Measurements from ENCODE around the gene CLSTN3. TPM values are rescaled to one million over a fixed set of nuclear protein-coding genes. Genes with fewer than 3 reads are reported as not detected.

Gene CLSTN3
- total RNA-seq, 1 experiment from 2014 or later: 24.7 TPM

DNA sequence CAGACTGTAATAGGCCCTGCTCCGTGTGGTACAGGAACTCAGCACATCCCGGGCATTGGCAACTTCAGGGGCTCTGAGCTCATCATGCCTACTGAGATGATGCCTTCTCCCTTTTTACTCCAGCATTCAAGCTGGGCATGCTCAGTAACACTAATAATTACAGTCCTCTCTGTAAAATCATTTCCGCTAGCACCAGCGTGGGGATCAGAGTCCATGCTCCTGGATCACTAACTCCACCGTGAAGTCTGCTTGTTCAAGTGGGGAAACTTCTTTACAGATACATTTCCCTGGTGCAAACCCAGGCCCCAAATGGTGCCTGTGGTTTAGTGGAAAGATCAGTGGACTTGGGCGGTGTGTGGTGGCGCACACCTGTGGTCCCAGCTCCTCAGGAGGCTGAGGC lies 16.7 kb downstream of the CLSTN3 start:
- no peaks in the 10 kb centered on the region for H3K27me3 Mint-ChIP-seq (ENCODE audit: low read depth)
- no peak overlapping the region for H3K27ac Mint-ChIP-seq
- DNase-seq (ENCODE audit: low spot score) (no peak), ATAC-seq (no peak)
- H3K4me3 Mint-ChIP-seq: no peak overlapping the region
- POLR2A ChIA-PET: no interaction called here
- H3K36me3 Mint-ChIP-seq: peaks cover 8% of the 10 kb centered on the region
- CTCF ChIA-PET: interaction anchor here (2.5 kb wide), 1 partner anchor 16 kb away, joined by 10 read pairs; no protein-coding TSS in a partner anchor
- no peaks in the 10 kb centered on the region for H3K9me3 Mint-ChIP-seq
- TF ChIP-seq NFYB (CRISPR knock-in tag; conservative IDR thresholded peaks at IDR 0.05; ENCODE audit: low read depth) (no peak), TCF7 (CRISPR knock-in tag; IDR thresholded peaks at IDR 0.05; ENCODE audit: low read depth) (no peak), RORB (CRISPR knock-in tag; IDR thresholded peaks at IDR 0.05) (no peak)
- TF ChIP-seq, protein P1, sequence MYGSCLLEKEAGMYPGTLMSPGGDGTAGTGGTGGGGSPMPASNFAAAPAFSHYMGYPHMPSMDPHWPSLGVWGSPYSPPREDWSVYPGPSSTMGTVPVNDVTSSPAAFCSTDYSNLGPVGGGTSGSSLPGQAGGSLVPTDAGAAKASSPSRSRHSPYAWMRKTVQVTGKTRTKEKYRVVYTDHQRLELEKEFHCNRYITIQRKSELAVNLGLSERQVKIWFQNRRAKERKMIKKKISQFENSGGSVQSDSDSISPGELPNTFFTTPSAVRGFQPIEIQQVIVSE (CRISPR knock-in tag; IDR thresholded peaks at IDR 0.05; ENCODE audit: borderline replicate concordance): no peak
- TF ChIP-seq, protein P2, sequence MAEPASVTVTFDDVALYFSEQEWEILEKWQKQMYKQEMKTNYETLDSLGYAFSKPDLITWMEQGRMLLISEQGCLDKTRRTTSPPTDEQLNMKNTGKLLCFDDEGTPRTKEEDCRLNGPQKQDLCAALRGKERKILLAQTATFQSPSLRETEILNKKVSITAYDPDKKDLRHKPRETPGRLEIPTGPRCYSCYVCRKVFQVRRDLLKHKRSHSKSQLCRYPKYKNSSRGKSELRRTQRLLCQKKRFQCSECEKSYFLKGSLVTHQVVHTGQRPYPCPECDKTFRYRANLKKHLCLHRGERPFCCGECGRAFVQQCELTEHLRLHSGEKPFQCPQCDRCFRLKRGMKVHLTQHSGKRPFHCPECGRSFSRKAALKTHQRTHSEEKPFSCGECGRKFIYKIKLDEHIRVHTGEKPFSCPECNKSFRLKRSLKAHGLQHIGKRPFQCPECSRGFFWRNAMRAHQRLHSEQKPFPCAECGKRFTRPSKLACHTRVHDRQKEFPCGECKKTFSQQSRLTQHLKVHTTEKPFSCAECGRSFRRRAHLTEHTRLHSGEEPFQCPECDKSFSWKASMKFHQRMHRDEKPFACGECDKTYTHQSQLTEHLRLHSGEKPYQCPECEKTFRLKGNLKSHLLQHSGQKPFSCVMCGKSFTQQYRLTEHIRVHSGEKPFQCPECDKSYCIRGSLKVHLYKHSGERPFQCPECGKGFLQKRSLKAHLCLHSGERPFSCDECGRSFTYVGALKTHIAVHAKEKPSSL (CRISPR knock-in tag; conservative IDR thresholded peaks at IDR 0.05): no peak
- H3K4me1 Mint-ChIP-seq: no peaks in the 10 kb centered on the region

DNA sequence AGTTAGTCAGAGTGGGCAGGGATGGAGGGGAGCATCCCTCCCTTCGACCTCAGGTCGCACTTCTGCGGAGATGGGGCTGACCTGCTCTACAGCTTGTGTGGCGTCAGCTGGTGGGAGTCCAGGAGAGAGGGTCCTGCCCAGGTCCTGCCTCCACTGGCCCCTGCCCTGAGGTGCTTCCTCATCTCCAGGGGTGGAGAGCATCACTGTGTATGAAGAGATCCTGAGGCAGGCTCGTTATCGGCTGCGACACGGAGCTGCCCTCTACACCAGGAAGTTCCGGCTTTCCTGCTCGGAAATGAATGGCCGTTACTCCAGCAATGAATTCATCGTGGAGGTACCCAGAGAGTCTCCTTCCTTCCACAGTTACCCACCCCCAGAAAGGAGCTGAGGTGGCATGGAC lies 20.2 kb downstream of the CLSTN3 start:
- ChIA-PET CTCF (no interaction called here), POLR2A (no interaction called here)
- H3K36me3 Mint-ChIP-seq: peaks cover 8% of the 10 kb centered on the region
- TF ChIP-seq GABPB1 (CRISPR knock-in tag; IDR thresholded peaks at IDR 0.05) (no peak), NFE2L1 (CRISPR knock-in tag; IDR thresholded peaks at IDR 0.05) (no peak), MYBL2 (CRISPR knock-in tag; IDR thresholded peaks at IDR 0.05) (no peak), NR2C2 (CRISPR knock-in tag; IDR thresholded peaks at IDR 0.05) (no peak), ESRRA (CRISPR knock-in tag; IDR thresholded peaks at IDR 0.05; ENCODE audit: borderline replicate concordance) (no peak), FOXJ3 (CRISPR knock-in tag; IDR thresholded peaks at IDR 0.05; ENCODE audit: borderline replicate concordance) (no peak), GRHL2 (CRISPR knock-in tag; IDR thresholded peaks at IDR 0.05; ENCODE audit: insufficient replicate concordance, severe bottlenecking) (no peak), PRRX2 (CRISPR knock-in tag; IDR thresholded peaks at IDR 0.05) (no peak), NFYB (CRISPR knock-in tag; conservative IDR thresholded peaks at IDR 0.05; ENCODE audit: low read depth) (no peak), ELF4 (CRISPR knock-in tag; IDR thresholded peaks at IDR 0.05; ENCODE audit: low read depth) (no peak), ZNF121 (CRISPR knock-in tag; IDR thresholded peaks at IDR 0.05) (no peak)
- TF ChIP-seq, protein P1 (CRISPR knock-in tag; IDR thresholded peaks at IDR 0.05; ENCODE audit: borderline replicate concordance): no peak
- TF ChIP-seq, protein P3, sequence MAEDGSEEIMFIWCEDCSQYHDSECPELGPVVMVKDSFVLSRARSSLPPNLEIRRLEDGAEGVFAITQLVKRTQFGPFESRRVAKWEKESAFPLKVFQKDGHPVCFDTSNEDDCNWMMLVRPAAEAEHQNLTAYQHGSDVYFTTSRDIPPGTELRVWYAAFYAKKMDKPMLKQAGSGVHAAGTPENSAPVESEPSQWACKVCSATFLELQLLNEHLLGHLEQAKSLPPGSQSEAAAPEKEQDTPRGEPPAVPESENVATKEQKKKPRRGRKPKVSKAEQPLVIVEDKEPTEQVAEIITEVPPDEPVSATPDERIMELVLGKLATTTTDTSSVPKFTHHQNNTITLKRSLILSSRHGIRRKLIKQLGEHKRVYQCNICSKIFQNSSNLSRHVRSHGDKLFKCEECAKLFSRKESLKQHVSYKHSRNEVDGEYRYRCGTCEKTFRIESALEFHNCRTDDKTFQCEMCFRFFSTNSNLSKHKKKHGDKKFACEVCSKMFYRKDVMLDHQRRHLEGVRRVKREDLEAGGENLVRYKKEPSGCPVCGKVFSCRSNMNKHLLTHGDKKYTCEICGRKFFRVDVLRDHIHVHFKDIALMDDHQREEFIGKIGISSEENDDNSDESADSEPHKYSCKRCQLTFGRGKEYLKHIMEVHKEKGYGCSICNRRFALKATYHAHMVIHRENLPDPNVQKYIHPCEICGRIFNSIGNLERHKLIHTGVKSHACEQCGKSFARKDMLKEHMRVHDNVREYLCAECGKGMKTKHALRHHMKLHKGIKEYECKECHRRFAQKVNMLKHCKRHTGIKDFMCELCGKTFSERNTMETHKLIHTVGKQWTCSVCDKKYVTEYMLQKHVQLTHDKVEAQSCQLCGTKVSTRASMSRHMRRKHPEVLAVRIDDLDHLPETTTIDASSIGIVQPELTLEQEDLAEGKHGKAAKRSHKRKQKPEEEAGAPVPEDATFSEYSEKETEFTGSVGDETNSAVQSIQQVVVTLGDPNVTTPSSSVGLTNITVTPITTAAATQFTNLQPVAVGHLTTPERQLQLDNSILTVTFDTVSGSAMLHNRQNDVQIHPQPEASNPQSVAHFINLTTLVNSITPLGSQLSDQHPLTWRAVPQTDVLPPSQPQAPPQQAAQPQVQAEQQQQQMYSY (CRISPR knock-in tag; IDR thresholded peaks at IDR 0.05): no peak
- TF ChIP-seq, protein P2 (CRISPR knock-in tag; conservative IDR thresholded peaks at IDR 0.05): no peak
- TF ChIP-seq, protein P4, sequence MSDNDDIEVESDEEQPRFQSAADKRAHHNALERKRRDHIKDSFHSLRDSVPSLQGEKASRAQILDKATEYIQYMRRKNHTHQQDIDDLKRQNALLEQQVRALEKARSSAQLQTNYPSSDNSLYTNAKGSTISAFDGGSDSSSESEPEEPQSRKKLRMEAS (CRISPR knock-in tag; IDR thresholded peaks at IDR 0.05): no peak
- TF ChIP-seq, protein P5, sequence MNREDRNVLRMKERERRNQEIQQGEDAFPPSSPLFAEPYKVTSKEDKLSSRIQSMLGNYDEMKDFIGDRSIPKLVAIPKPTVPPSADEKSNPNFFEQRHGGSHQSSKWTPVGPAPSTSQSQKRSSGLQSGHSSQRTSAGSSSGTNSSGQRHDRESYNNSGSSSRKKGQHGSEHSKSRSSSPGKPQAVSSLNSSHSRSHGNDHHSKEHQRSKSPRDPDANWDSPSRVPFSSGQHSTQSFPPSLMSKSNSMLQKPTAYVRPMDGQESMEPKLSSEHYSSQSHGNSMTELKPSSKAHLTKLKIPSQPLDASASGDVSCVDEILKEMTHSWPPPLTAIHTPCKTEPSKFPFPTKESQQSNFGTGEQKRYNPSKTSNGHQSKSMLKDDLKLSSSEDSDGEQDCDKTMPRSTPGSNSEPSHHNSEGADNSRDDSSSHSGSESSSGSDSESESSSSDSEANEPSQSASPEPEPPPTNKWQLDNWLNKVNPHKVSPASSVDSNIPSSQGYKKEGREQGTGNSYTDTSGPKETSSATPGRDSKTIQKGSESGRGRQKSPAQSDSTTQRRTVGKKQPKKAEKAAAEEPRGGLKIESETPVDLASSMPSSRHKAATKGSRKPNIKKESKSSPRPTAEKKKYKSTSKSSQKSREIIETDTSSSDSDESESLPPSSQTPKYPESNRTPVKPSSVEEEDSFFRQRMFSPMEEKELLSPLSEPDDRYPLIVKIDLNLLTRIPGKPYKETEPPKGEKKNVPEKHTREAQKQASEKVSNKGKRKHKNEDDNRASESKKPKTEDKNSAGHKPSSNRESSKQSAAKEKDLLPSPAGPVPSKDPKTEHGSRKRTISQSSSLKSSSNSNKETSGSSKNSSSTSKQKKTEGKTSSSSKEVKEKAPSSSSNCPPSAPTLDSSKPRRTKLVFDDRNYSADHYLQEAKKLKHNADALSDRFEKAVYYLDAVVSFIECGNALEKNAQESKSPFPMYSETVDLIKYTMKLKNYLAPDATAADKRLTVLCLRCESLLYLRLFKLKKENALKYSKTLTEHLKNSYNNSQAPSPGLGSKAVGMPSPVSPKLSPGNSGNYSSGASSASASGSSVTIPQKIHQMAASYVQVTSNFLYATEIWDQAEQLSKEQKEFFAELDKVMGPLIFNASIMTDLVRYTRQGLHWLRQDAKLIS (CRISPR knock-in tag; IDR thresholded peaks at IDR 0.05; ENCODE audit: borderline replicate concordance): no peak

More for the DNA sequence above, 20.2 kb downstream of the CLSTN3 start:
- no peak for DNase-seq (ENCODE audit: low spot score)
- Mint-ChIP-seq H3K9me3 (no peaks in the 10 kb centered on the region), H3K27me3 (ENCODE audit: low read depth) (no peaks in the 10 kb centered on the region), H3K27ac (no peak overlapping the region), H3K4me3 (no peak overlapping the region), H3K4me1 (no peaks in the 10 kb centered on the region)
- no peak for ATAC-seq
